Uterus (tissue), 2 donors: ENCODE results near the gene TNRC18.

Experiments used
- CTCF ChIP-seq, 4 experiments: fragments of 200-600 bp in 2 of 4; fragments of 450-650 bp in 2 of 4; sonication (generic) in 2 of 4; IDR thresholded peaks; one replicate each; pipeline ENCODE4 v1.5.1; 2016 to 2019; ENCODE audit warnings: antibody characterized with exemption in 4 of 4, mild to moderate bottlenecking in 2 of 4, moderate library complexity in 1 of 4
- POLR2A ChIP-seq, 2 donors: fragments of 450-650 bp; IDR thresholded peaks; one replicate each; pipeline ENCODE4 v1.6.1; 2016; ENCODE audit warnings: antibody characterized with exemption in 2 of 2, mild to moderate bottlenecking in 1 of 2, moderate library complexity in 1 of 2

DNA sequence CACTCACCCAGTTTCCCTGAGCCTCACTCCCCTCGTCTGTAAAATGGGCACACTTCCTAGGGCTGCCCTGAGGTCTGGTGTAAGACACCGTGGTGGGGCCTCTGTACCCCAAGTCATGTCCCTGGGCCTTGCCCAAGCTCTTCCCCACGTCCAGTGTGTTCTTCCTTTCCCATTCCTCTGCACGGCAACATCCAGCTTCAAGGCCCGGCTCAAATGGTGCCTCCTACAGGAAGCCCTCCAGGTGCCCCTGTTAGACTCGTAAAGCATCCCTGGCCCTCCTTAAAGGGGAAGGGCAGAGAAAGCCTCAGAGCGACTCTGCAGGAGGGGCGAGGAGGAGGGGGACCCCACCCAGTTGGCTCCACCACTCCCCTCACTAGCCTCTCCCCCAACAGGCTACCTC lies 132.3 kb downstream of the TNRC18 start:
- TF ChIP-seq CTCF (IDR thresholded peaks at IDR 0.05) (no peak), POLR2A (IDR thresholded peaks at IDR 0.05) (no peak)
